Measurements from ENCODE around the gene PLSCR1.
"Not testable (repeated sequence)": the region's sequence is repeated elsewhere in the genome, so short reads cannot be mapped to it uniquely, and the experiment has no call there.

PLSCR1 gene

DNA sequence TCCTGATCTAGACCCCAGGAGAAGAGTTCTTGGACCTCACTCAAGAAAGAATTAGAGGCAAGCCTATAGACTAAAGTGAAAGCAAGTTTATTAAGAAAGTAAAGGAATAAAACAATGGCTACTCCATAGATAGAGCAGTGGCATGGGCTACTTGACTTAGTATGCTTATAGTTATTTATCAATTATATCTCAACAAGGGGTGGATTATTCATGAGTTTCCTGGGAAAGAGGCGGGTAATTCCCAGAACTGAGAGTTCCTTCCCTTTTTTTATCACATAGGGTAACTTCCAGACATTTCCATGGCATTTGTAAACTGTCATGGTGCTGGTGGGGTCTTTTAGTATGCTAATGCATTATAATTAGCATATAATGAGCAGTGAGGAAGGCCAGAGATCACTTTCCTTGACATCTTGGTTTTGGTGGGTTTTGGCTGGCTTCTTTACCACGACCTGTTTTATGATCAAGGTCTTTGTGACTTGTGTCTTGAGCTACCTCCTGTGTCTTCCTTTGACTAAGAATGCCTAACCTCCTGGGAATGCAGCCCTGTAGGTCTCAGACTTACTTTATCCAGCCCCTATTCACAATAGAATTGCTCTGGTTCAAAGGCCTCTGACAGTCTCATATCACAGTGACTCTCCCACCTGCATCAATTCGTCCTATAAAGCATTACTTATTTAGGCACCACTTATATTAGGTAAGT, 39.8 kb downstream of the PLSCR1 start:
- no peak for DNase-seq (ENCODE audit: extremely low read depth, low read depth)
- TF ChIP-seq, protein P1, sequence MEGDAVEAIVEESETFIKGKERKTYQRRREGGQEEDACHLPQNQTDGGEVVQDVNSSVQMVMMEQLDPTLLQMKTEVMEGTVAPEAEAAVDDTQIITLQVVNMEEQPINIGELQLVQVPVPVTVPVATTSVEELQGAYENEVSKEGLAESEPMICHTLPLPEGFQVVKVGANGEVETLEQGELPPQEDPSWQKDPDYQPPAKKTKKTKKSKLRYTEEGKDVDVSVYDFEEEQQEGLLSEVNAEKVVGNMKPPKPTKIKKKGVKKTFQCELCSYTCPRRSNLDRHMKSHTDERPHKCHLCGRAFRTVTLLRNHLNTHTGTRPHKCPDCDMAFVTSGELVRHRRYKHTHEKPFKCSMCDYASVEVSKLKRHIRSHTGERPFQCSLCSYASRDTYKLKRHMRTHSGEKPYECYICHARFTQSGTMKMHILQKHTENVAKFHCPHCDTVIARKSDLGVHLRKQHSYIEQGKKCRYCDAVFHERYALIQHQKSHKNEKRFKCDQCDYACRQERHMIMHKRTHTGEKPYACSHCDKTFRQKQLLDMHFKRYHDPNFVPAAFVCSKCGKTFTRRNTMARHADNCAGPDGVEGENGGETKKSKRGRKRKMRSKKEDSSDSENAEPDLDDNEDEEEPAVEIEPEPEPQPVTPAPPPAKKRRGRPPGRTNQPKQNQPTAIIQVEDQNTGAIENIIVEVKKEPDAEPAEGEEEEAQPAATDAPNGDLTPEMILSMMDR (IDR thresholded peaks at IDR 0.05; ENCODE audit: low read depth, low read length), result no peak

DNA sequence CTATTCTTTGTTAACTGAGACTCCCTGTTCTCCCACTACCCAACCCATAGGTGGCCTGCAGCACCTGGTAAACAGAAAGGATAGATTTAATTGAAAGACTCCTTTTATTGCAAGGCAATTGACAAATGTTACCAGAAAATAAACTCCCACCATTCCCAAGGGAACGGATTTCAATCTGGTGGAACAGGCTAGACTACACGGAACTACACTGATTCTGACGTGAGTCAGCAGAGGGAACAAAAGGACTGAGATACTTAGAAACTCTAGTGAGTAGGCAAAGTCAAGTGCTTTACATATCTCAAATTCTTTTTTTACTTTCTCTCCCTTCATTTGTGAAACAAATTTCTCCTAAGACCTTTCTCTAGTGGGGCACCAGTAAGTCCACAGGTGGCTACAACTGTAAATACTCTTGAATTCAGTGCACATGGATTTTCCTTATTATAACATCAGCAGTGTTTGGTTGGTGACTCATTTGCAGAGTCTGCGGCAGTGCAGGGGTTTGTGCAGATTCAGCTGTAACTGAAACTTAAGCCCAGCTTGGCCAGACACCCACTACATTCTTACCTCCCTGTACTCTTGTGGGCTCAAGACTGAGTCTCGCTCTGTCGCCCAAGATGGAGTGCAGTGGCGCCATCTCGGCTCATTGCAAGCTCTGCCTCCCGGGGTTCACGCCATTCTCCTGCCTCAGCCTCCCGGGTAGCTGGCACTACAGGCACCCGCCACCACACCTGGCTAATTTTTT, 40.8 kb downstream of the PLSCR1 start:
- DNase-seq (ENCODE audit: extremely low read depth, low read depth), result peak; percentile 44
- TF ChIP-seq, protein P1 (IDR thresholded peaks at IDR 0.05; ENCODE audit: low read depth, low read length), result no peak

DNA sequence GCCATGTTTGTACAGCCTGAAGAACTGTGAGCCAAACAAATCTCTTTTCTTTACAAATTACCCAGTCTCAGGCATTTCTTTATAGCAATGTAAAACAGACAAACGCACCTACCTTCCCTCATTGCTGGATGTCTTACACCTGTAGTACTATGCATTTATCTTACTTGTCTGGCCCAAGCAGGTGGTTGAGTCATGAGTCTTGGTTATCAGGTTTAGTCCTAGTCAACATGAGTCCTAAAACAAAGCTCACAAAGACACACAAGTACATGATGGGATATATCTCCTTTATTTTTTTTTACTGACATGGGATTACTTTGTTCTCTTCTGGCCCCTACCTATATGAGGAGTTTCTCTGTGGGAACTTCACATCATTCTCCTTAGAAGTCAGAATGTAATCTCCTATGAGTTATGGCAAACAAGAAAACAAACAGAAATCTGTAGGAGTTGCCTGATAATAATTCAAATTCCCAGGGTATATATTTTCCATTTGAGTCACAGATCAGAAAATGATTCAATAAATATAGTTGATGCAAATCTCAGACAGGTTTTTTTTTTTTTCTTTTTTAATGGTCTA, 41.4 kb downstream of the PLSCR1 start:
- no peak for DNase-seq (ENCODE audit: extremely low read depth, low read depth)
- TF ChIP-seq, protein P1 (IDR thresholded peaks at IDR 0.05; ENCODE audit: low read depth, low read length), result no peak

DNA sequence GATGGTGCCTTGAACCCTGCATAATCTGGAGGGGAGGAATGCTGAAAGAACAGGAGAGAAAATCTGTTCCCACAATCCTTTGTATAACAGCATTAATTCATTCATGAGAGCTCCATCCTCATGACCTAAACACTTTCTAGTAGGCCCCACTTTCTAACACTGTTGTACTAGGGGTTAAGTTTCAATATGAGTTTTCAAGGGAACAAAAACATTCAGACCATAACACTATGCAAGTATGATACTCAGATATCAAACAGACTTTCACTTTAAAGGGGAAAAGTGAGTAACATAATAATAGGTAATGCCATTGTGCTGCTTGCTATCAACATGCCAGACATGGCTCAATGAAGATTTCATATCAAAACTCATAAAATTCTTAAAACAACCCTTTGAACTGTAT, 42.7 kb downstream of the PLSCR1 start:
- DNase-seq (ENCODE audit: extremely low read depth, low read depth), result no peak
- TF ChIP-seq, protein P1 (IDR thresholded peaks at IDR 0.05; ENCODE audit: low read depth, low read length), result no peak

DNA sequence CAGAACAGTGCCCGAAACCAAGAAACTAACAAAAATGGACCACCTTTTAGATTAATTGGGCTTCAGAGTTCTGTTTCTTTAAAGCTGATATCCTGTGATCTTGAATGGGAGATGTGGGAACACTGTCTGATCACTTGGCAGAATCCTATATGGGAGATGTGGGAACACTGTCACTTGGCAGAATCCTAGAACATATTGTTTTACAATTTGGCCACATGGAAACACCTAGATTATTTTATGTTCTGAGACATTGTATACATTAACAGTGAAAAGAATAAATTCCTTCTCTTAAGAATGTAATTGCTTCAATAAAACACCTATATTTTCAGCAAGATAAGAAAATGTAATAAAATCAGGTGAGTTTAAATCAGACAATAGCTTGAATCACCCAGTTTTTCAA, 44.7 kb downstream of the PLSCR1 start:
- DNase-seq (ENCODE audit: extremely low read depth, low read depth), result no peak
- TF ChIP-seq, protein P1 (IDR thresholded peaks at IDR 0.05; ENCODE audit: low read depth, low read length), result no peak

DNA sequence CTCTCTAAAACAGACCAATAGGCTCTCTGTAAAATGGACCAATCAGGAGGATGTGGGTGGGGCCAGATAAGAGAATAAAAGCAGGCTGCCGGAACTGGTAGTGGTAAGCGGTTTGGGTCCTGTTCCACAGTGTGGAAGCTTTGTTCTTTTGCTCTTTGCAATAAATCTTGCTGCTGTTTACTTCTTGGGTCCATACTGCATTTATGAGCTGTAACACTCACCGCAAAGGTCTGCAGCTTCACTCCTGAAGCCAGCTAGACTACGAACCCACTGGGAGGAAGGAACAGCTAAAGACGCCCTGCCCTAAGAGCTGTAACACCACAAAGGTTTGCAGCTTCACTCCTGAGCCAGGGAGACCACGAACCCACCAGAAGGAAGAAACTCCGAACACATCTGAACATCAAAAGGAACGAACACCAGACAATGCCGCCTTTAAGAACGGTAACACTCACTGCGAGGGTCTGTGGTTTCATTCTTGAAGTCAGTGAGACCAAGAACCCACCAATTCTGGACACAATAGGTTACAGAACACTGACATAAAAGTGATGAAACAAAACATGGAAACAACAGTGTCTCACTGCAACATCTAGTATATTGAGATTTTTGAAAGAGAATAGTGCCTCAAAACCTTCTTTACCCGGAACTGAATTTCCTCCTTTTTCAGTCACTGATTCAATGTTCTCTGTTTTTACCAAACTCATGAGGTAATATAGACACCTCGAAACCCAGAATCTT, 46.2 kb downstream of the PLSCR1 start:
- DNase-seq (ENCODE audit: extremely low read depth, low read depth), result no peak
- TF ChIP-seq, protein P1 (IDR thresholded peaks at IDR 0.05; ENCODE audit: low read depth, low read length), result no peak

DNA sequence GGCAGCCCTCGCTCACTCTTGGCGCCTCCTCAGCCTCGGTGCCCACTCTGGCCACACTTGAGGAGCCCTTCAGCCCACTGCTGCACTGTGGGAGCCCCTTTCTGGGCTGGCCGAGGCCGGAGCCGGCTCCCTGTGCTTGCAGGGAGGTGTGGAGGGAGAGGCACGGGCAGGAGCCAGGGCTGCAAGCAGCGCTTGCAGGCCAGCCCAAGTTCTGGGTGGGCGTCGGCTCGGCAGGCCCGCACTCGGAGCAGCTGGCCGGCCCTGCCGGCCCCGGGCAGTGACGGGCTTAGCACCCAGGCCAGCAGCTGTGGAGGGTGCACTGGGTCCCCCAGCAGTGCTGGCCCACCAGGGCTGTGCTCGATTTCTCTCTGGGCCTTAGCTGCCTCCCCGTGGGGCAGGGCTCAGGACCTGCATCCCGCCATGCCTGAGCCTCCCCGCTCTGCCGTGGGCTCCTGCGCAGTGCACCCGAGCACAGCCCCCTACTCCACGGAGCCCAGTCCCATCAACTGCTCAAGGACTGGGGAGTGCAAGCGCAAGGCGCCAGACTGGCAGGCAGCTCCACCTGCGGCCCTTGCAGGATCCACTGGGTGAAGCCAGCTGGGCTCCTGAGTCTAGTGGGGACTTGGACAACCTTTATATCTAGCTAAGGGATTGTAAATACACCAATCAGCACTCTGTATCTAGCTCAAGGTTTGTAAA, 47.1 kb downstream of the PLSCR1 start:
- DNase-seq (ENCODE audit: extremely low read depth, low read depth), result not testable (repeated sequence)

Measured in AG09319 (cell line).